Lower leg skin (tissue), 4 donors: ENCODE results near the gene SMAD9. TPM values are rescaled to one million over a fixed set of nuclear protein-coding genes. Genes with fewer than 3 reads are reported as not detected.

Experiments
- DNase-seq, 2 donors: peaks; one replicate each; pipeline ENCODE4 v3.0.0-alpha.2; 2019; ENCODE audit warnings: low spot score in 2 of 2
- H3K4me3 ChIP-seq: fragments of 200-600 bp; sonication (generic); 2 replicates; pipeline ENCODE4 v1.5.1; 2017; ENCODE audit warnings: mild to moderate bottlenecking, low read depth; ENCODE audit not compliant: poor library complexity, severe bottlenecking
- CTCF ChIP-seq, 3 donors: fragments of 450-650 bp; IDR thresholded peaks; one replicate each; pipeline ENCODE4 v1.5.1; 2016; ENCODE audit warnings: antibody characterized with exemption in 3 of 3, mild to moderate bottlenecking in 3 of 3, moderate library complexity in 2 of 3
- POLR2A ChIP-seq, 2 donors: fragments of 450-650 bp; IDR thresholded peaks; one replicate each; pipeline ENCODE4 v1.6.1; 2016 to 2017; ENCODE audit warnings: antibody characterized with exemption in 2 of 2, mild to moderate bottlenecking in 1 of 2, moderate library complexity in 1 of 2
- WGBS, 2 donors: methylation state at CpG; one replicate each; pipeline ENCODE4 v1.1.5; 2018; 5-methylcytosine and 5-hydroxymethylcytosine counted together
- intact Hi-C: fragments of 100-400 bp; cut with DNase I; formaldehyde crosslinking; loops from one replicate; pipeline ENCODE4 v1.15.0; 2023; ENCODE audit warnings: low total_unique reads
- total RNA-seq, 4 donors: library from RNA; depleted of rRNA; stranded (reverse); fragments of >200 nt; gene quantifications; one replicate each; pipeline ENCODE4 v1.1.0, GENCODE V29; 2016

SMAD9 gene
- total RNA-seq, 4 donors from 2014 or later = 1.4 to 4.4 (median 2.2) TPM

- DNase-seq = no peak
- TF ChIP-seq POLR2A (IDR thresholded peaks at IDR 0.05) (no peak), CTCF (IDR thresholded peaks at IDR 0.05) (no peak)
- H3K4me3 ChIP-seq = no peak overlapping the region
- 73 to 75% methylated on average over 3 of the region's 3 CpGs for WGBS, 2 donors
- intact Hi-C loops = no loop called here
These were observed 97.3 kb downstream of the SMAD9 start for GRCh38 chr13:36822785-36823184.

GRCh38 chr13:36820222-36820621 is 99.8 kb downstream of the SMAD9 start:
- 63 to 64% methylated on average over 4 of the region's 4 CpGs for WGBS, 2 donors
- intact Hi-C loops = no loop called here
- DNase-seq = no peak
- H3K4me3 ChIP-seq = peak overlapping the region; percentile 69
- TF ChIP-seq CTCF (IDR thresholded peaks at IDR 0.05) = no peak
- TF ChIP-seq POLR2A (IDR thresholded peaks at IDR 0.05) = no peak

GRCh38 chr13:36819739-36820090 is 100.3 kb downstream of the SMAD9 start:
- TF ChIP-seq POLR2A (IDR thresholded peaks at IDR 0.05) (no peak), CTCF (IDR thresholded peaks at IDR 0.05) (no peak)
- DNase-seq = no peak
- peak overlapping the region; percentile 69 for H3K4me3 ChIP-seq
- intact Hi-C loops = no loop called here
- WGBS, 2 donors = 0 to 2% methylated on average over 20 of the region's 20 CpGs

- TF ChIP-seq POLR2A (IDR thresholded peaks at IDR 0.05) (no peak), CTCF (IDR thresholded peaks at IDR 0.05) (no peak)
- H3K4me3 ChIP-seq = peak within 1 kb of the TSS; percentile 69
- peak; percentile 68 to 96 for DNase-seq
- WGBS, 2 donors = 0% methylated on average over 42 to 52 of the region's 78 CpGs
- intact Hi-C loops = no loop called here
These were observed 101.0 kb downstream of the SMAD9 start, which contains the start of gene RFXAP for GRCh38 chr13:36818804-36819738. Gene RFXAP (plus strand): TSS chr13:36819222. CDS start chr13:36819358, 136 bp downstream.

- no peak for DNase-seq
- TF ChIP-seq CTCF (IDR thresholded peaks at IDR 0.05) (no peak), POLR2A (IDR thresholded peaks at IDR 0.05) (no peak)
- intact Hi-C loops = no loop called here
- H3K4me3 ChIP-seq = peak overlapping the region; percentile 69
- WGBS, 2 donors = 41 to 44% methylated on average over 12 of the region's 12 CpGs
These were observed 101.8 kb downstream of the SMAD9 start for GRCh38 chr13:36817996-36818803.
